ENCODE data around the gene ADSL.

DNA sequence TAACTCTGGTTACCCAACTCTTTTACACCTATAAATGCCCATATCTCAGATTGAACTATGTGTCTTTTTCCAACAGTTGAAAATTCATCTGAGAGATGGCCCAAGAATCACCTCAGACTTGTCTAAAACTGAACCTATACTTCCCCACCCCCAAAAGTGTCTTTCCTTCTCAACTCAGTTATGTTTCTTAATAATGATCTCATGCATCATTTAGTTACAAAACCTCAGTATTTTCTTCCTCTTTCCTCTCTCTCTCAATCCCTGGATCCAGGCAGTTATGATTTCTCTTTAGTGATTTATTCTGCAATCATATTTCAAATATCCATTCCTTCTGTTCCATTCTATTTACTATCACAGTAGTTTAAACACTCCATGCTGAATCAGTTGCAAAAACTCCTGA, 32.3 kb upstream of the ADSL start:
- TF ChIP-seq, protein P1, sequence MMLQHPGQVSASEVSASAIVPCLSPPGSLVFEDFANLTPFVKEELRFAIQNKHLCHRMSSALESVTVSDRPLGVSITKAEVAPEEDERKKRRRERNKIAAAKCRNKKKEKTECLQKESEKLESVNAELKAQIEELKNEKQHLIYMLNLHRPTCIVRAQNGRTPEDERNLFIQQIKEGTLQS (IDR thresholded peaks at IDR 0.05), result no peak
- TF ChIP-seq, protein P2, sequence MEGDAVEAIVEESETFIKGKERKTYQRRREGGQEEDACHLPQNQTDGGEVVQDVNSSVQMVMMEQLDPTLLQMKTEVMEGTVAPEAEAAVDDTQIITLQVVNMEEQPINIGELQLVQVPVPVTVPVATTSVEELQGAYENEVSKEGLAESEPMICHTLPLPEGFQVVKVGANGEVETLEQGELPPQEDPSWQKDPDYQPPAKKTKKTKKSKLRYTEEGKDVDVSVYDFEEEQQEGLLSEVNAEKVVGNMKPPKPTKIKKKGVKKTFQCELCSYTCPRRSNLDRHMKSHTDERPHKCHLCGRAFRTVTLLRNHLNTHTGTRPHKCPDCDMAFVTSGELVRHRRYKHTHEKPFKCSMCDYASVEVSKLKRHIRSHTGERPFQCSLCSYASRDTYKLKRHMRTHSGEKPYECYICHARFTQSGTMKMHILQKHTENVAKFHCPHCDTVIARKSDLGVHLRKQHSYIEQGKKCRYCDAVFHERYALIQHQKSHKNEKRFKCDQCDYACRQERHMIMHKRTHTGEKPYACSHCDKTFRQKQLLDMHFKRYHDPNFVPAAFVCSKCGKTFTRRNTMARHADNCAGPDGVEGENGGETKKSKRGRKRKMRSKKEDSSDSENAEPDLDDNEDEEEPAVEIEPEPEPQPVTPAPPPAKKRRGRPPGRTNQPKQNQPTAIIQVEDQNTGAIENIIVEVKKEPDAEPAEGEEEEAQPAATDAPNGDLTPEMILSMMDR (IDR thresholded peaks at IDR 0.05 in 2 of 3, conservative IDR thresholded peaks at IDR 0.05 in 1 of 3; ENCODE audit: borderline replicate concordance in 1 of 3, insufficient read depth in 1 of 3, low read depth in 2 of 3, low read length in 2 of 3), result no peak
- TF ChIP-seq, protein P3, sequence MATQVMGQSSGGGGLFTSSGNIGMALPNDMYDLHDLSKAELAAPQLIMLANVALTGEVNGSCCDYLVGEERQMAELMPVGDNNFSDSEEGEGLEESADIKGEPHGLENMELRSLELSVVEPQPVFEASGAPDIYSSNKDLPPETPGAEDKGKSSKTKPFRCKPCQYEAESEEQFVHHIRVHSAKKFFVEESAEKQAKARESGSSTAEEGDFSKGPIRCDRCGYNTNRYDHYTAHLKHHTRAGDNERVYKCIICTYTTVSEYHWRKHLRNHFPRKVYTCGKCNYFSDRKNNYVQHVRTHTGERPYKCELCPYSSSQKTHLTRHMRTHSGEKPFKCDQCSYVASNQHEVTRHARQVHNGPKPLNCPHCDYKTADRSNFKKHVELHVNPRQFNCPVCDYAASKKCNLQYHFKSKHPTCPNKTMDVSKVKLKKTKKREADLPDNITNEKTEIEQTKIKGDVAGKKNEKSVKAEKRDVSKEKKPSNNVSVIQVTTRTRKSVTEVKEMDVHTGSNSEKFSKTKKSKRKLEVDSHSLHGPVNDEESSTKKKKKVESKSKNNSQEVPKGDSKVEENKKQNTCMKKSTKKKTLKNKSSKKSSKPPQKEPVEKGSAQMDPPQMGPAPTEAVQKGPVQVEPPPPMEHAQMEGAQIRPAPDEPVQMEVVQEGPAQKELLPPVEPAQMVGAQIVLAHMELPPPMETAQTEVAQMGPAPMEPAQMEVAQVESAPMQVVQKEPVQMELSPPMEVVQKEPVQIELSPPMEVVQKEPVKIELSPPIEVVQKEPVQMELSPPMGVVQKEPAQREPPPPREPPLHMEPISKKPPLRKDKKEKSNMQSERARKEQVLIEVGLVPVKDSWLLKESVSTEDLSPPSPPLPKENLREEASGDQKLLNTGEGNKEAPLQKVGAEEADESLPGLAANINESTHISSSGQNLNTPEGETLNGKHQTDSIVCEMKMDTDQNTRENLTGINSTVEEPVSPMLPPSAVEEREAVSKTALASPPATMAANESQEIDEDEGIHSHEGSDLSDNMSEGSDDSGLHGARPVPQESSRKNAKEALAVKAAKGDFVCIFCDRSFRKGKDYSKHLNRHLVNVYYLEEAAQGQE (IDR thresholded peaks at IDR 0.05; ENCODE audit: low read depth), result no peak
- TF ChIP-seq, protein P4, sequence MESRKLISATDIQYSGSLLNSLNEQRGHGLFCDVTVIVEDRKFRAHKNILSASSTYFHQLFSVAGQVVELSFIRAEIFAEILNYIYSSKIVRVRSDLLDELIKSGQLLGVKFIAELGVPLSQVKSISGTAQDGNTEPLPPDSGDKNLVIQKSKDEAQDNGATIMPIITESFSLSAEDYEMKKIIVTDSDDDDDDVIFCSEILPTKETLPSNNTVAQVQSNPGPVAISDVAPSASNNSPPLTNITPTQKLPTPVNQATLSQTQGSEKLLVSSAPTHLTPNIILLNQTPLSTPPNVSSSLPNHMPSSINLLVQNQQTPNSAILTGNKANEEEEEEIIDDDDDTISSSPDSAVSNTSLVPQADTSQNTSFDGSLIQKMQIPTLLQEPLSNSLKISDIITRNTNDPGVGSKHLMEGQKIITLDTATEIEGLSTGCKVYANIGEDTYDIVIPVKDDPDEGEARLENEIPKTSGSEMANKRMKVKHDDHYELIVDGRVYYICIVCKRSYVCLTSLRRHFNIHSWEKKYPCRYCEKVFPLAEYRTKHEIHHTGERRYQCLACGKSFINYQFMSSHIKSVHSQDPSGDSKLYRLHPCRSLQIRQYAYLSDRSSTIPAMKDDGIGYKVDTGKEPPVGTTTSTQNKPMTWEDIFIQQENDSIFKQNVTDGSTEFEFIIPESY (IDR thresholded peaks at IDR 0.05; ENCODE audit: extremely low read depth, insufficient replicate concordance, low read length), result no peak
- no peak for TF ChIP-seq SIN3A (IDR thresholded peaks at IDR 0.05; ENCODE audit: low read depth)
- TF ChIP-seq SP1 (IDR thresholded peaks at IDR 0.05; ENCODE audit: low read depth), result no peak
- TF ChIP-seq ZFX (IDR thresholded peaks at IDR 0.05), result no peak
- TF ChIP-seq POLR2A (IDR thresholded peaks at IDR 0.05; ENCODE audit: borderline replicate concordance, extremely low read depth, insufficient read depth, insufficient read length), result no peak
- TF ChIP-seq CBX3 (IDR thresholded peaks at IDR 0.05; ENCODE audit: low read depth), result no peak
- TF ChIP-seq EZH2 (IDR thresholded peaks at IDR 0.05), result no peak
- TF ChIP-seq EGR1 (IDR thresholded peaks at IDR 0.05; ENCODE audit: low read depth), result no peak
- TF ChIP-seq RAD21 (IDR thresholded peaks at IDR 0.05; ENCODE audit: low read depth), result no peak
- TF ChIP-seq YY1 (IDR thresholded peaks at IDR 0.05; ENCODE audit: extremely low read depth, insufficient replicate concordance, low read depth, low read length), result no peak

Data from HCT116 (cell line).